Anterior cingulate cortex (tissue), 58 donors: ENCODE results near the gene LAG3.
A peak's percentile ranks its signal among the peaks of the same experiment; 100 is the strongest.

ENCODE experiments used
- DNase-seq, 58 donors: peaks; one replicate each; lab custom pipeline; 2025; lab: John Stamatoyannopoulos, UW

Gene LAG3

GRCh38 chr12:6820166-6820565, 47.8 kb downstream of the LAG3 start:
- no peak for DNase-seq

GRCh38 chr12:6821591-6822425, 49.5 kb downstream of the LAG3 start, which contains the start of gene GPR162:
Gene GPR162, plus strand, starts transcription at chr12:6821821. Its CDS starts 2,078 bp downstream, at chr12:6823899.
- DNase-seq: peak in 45 of 58 donors; percentile 29 to 91 (median 72)

GRCh38 chr12:6822426-6823135, 50.3 kb downstream of the LAG3 start:
- DNase-seq: peak in 3 of 58 donors; percentile 12 to 33 (median 18)

GRCh38 chr12:6823182-6824084, 51.1 kb downstream of the LAG3 start:
- DNase-seq: peak in 1 of 58 donors; percentile 28

- peak in 11 of 58 donors; percentile 9 to 49 (median 29) for DNase-seq
Measured at GRCh38 chr12:6824085-6824775, 51.9 kb downstream of the LAG3 start.

GRCh38 chr12:6824901-6825381, 52.6 kb downstream of the LAG3 start:
- peak in 2 of 58 donors; percentile 32 to 61 for DNase-seq

- peak in 56 of 58 donors; percentile 42 to 92 (median 76) for DNase-seq
Measured at GRCh38 chr12:6825398-6826124, 53.2 kb downstream of the LAG3 start.

- DNase-seq: no peak
Measured at GRCh38 chr12:6826125-6826733, 53.9 kb downstream of the LAG3 start.

GRCh38 chr12:6826734-6827436, 54.6 kb downstream of the LAG3 start:
- DNase-seq: no peak

- DNase-seq: peak in 56 of 58 donors; percentile 14 to 90 (median 64)
Measured at GRCh38 chr12:6827437-6827911, 55.2 kb downstream of the LAG3 start.
